HepG2 (cell line): ENCODE data around the gene BAZ2A. TPM values are rescaled to one million over a fixed set of nuclear protein-coding genes. Genes with fewer than 3 reads are reported as not detected.

Source experiments
- AKAP8 ChIP-seq: sonication (generic); formaldehyde crosslinking; IDR thresholded peaks from 2 replicates; pipeline ENCODE4 v1.5.1; 2020; ENCODE audit warnings: mild to moderate bottlenecking, missing genetic modification reagents
- BHLHE40 ChIP-seq: IDR thresholded peaks from 2 replicates; pipeline ENCODE4 v1.6.1; 2011; ENCODE audit warnings: low read length, improper control_type of control experiment
- ELF3 ChIP-seq: IDR thresholded peaks from 2 replicates; pipeline ENCODE4 v1.6.1; 2016; ENCODE audit warnings: missing genetic modification reagents, missing compliant biosample characterization
- FOXM1 ChIP-seq: sonication (generic); formaldehyde crosslinking; IDR thresholded peaks from 2 replicates; pipeline ENCODE4 v1.5.0; 2020; ENCODE audit warnings: missing genetic modification reagents
- GABPB1 ChIP-seq: IDR thresholded peaks from 2 replicates; pipeline ENCODE4 v1.6.1; 2016; ENCODE audit warnings: mild to moderate bottlenecking, missing genetic modification reagents, moderate library complexity, missing compliant biosample characterization
- GPN1 ChIP-seq: sonication (generic); formaldehyde crosslinking; IDR thresholded peaks from 2 replicates; pipeline ENCODE4 v1.5.1; 2020; ENCODE audit warnings: missing genetic modification reagents, borderline replicate concordance
- GTF2F1 ChIP-seq: fragments of 150-350 bp; IDR thresholded peaks from 2 replicates; pipeline ENCODE4 v1.6.1; 2014; ENCODE audit warnings: low read length
- HDAC1 ChIP-seq: sonication (generic); formaldehyde crosslinking; IDR thresholded peaks from 2 replicates; pipeline ENCODE4 v1.5.1; 2020; ENCODE audit warnings: mild to moderate bottlenecking, missing genetic modification reagents
- HMGXB4 ChIP-seq, 2 experiments: sonication (generic) in 1 of 2; formaldehyde crosslinking in 1 of 2; IDR thresholded peaks; 2 replicates each; pipeline versions ENCODE4 v1.4.0 to v1.6.1; 2018 to 2020; ENCODE audit warnings: missing genetic modification reagents in 2 of 2, borderline replicate concordance in 1 of 2, low read depth in 1 of 2, mild to moderate bottlenecking in 1 of 2, missing biosample characterization in 1 of 2
- HOXA3 ChIP-seq: sonication (generic); formaldehyde crosslinking; IDR thresholded peaks from 2 replicates; pipeline ENCODE4 v1.5.0; 2020; ENCODE audit warnings: missing genetic modification reagents
- RARG ChIP-seq: sonication (generic); formaldehyde crosslinking; IDR thresholded peaks from 2 replicates; pipeline ENCODE4 v1.4.0; 2020; ENCODE audit warnings: low read depth, mild to moderate bottlenecking, missing genetic modification reagents
- RXRA ChIP-seq: sonication (generic); formaldehyde crosslinking; IDR thresholded peaks from 2 replicates; pipeline ENCODE4 v1.5.1; 2020; ENCODE audit warnings: missing genetic modification reagents
- SATB2 ChIP-seq: sonication (generic); formaldehyde crosslinking; IDR thresholded peaks from 2 replicates; pipeline ENCODE4 v1.5.0; 2020; ENCODE audit warnings: missing genetic modification reagents
- ZNF143 ChIP-seq: sonication (generic); formaldehyde crosslinking; IDR thresholded peaks from 2 replicates; pipeline ENCODE4 v1.4.0; 2020; ENCODE audit warnings: missing genetic modification reagents
- ZNF274 ChIP-seq: sonication (generic); formaldehyde crosslinking; IDR thresholded peaks from 2 replicates; pipeline ENCODE4 v1.5.1; 2020; ENCODE audit warnings: mild to moderate bottlenecking, missing genetic modification reagents
- ZNF296 ChIP-seq: sonication (generic); formaldehyde crosslinking; conservative IDR thresholded peaks from 2 replicates; pipeline ENCODE4 v1.5.0; 2020; ENCODE audit warnings: mild to moderate bottlenecking, missing genetic modification reagents
- ZNF407 ChIP-seq: sonication (generic); formaldehyde crosslinking; IDR thresholded peaks from one replicate; pipeline ENCODE4 v1.5.1; 2020; ENCODE audit warnings: mild to moderate bottlenecking, missing genetic modification reagents; ENCODE audit errors: not compliant biosample characterization
- ZNF547 ChIP-seq: sonication (generic); formaldehyde crosslinking; IDR thresholded peaks from 2 replicates; pipeline ENCODE4 v1.5.1; 2020; ENCODE audit warnings: mild to moderate bottlenecking, missing genetic modification reagents
- ZNF704 ChIP-seq: sonication (generic); formaldehyde crosslinking; IDR thresholded peaks from 2 replicates; pipeline ENCODE4 v1.8.1; 2023; ENCODE audit warnings: mild to moderate bottlenecking, inconsistent platforms, moderate library complexity, missing genetic modification reagents, borderline replicate concordance
- ZNF713 ChIP-seq: sonication (generic); formaldehyde crosslinking; IDR thresholded peaks from 2 replicates; pipeline ENCODE4 v1.4.0; 2020; ENCODE audit warnings: mild to moderate bottlenecking, missing genetic modification reagents
- polyA plus RNA-seq, 8 experiments: library from polyadenylated mRNA; depleted of rRNA in 3 of 8; stranded (reverse) in 7 of 8; unstranded in 1 of 8; fragments of >200 nt; fragmentation: Illumina TruSeq in 4 of 8; extraction: Trizol in 4 of 8; gene quantifications; 2 replicates each; pipeline versions ENCODE4 v1.2.1 to v1.2.3, GENCODE V29; 2011 to 2016; ENCODE audit warnings: low read depth in 4 of 8, missing spikeins in 1 of 8, mixed read lengths in 1 of 8; ENCODE audit not compliant: insufficient read depth in 1 of 8
- total RNA-seq, 5 experiments: library from RNA; depleted of rRNA; stranded (reverse); fragments of >200 nt; fragmentation: Illumina TruSeq; extraction: Trizol; gene quantifications; 2 replicates each; pipeline ENCODE4 v1.2.3, GENCODE V29; 2016; ENCODE audit warnings: low read depth in 1 of 5

The BAZ2A gene
- total and polyA plus RNA-seq, 2 of the 13 experiments (the other 11 are each of a cell fraction or from before 2014, with no cell fraction given), result 21.8 to 73.5 TPM

GRCh38 chr12:56645201-56645716 is 15.1 kb upstream of the BAZ2A start (continued):
- no peak for TF ChIP-seq ZNF407
- TF ChIP-seq GABPB1 (CRISPR knock-in tag), result no peak
- 0 out of 2 replicates have a peak, but pooled peaks have one; percentile 20 for TF ChIP-seq ZNF274 (CRISPR knock-in tag)
- TF ChIP-seq BHLHE40, result no peak
- peak; percentile 29; the same call in 1 of the 2 replicates for TF ChIP-seq HDAC1 (CRISPR knock-in tag)
- 0 out of 2 replicates have a peak, but pooled peaks have one; percentile 1 for TF ChIP-seq HOXA3 (CRISPR knock-in tag)
- peak; percentile 55; the same call in 1 of the 2 replicates for TF ChIP-seq AKAP8 (CRISPR knock-in tag)
- no peak for TF ChIP-seq GTF2F1
- no peak for TF ChIP-seq RARG (CRISPR knock-in tag)
- 0 out of 2 replicates have a peak, but pooled peaks have one; percentile 12 for TF ChIP-seq RXRA (CRISPR knock-in tag)
- TF ChIP-seq GPN1, result no peak
- TF ChIP-seq ZNF296, result 0 out of 2 replicates have a peak, but pooled peaks have one; percentile 11
- peak; percentile 84; the same call in 1 of the 2 replicates for TF ChIP-seq ZNF704 (CRISPR knock-in tag)
- TF ChIP-seq ZNF143, result no peak
- TF ChIP-seq ZNF713 (CRISPR knock-in tag), result no peak
- TF ChIP-seq ELF3 (CRISPR knock-in tag), result no peak
- TF ChIP-seq HMGXB4 (CRISPR knock-in tag; IDR thresholded peaks at IDR 0.05; ENCODE audit: borderline replicate concordance in 1 of 2, low read depth in 1 of 2), result peak in 1 of 2 experiments; percentile 65; a peak in 2 of 4 replicates
- no peak for TF ChIP-seq ZNF547
- no peak for TF ChIP-seq SATB2 (CRISPR knock-in tag)
- no peak for TF ChIP-seq FOXM1 (CRISPR knock-in tag)
